Liver (tissue), 9 donors: Measurements from ENCODE around the gene SYT17. TPM values are rescaled to one million over a fixed set of nuclear protein-coding genes. Genes with fewer than 3 reads are reported as not detected.

Experiments used
- DNase-seq: peaks from one replicate; pipeline ENCODE4 v3.0.0-alpha.2; 2017; ENCODE audit warnings: low spot score
- H3K27ac ChIP-seq, 2 donors: one replicate each; pipeline ENCODE4 v1.7.0; 2013; ENCODE audit warnings: inconsistent platforms in 2 of 2, low read length in 2 of 2, control low read depth in 1 of 2, low read depth in 1 of 2, mild to moderate bottlenecking in 1 of 2
- H3K27me3 ChIP-seq, 4 donors: one replicate each; pipeline versions ENCODE4 v1.6.1 to v1.7.0; 2013; ENCODE audit warnings: low read length in 3 of 4, inconsistent platforms in 1 of 4, mild to moderate bottlenecking in 1 of 4, moderate library complexity in 1 of 4; ENCODE audit not compliant: control insufficient read depth in 4 of 4, insufficient read depth in 4 of 4
- H3K36me3 ChIP-seq, 4 donors: one replicate each; pipeline versions ENCODE4 v1.6.1 to v1.7.0; 2013; ENCODE audit warnings: low read length in 3 of 4, mild to moderate bottlenecking in 3 of 4, low read depth in 1 of 4, moderate library complexity in 1 of 4; ENCODE audit not compliant: control insufficient read depth in 4 of 4, insufficient read depth in 3 of 4
- H3K4me1 ChIP-seq, 4 donors: one replicate each; pipeline versions ENCODE4 v1.6.1 to v1.7.0; 2013; ENCODE audit warnings: low read length in 3 of 4, mild to moderate bottlenecking in 3 of 4, moderate library complexity in 1 of 4; ENCODE audit not compliant: control insufficient read depth in 4 of 4, insufficient read depth in 4 of 4
- H3K4me3 ChIP-seq, 3 donors: one replicate each; pipeline versions ENCODE4 v1.6.1 to v1.7.0; 2013; ENCODE audit warnings: low read length in 3 of 3, control low read depth in 1 of 3, low read depth in 1 of 3, mild to moderate bottlenecking in 1 of 3
- H3K9ac ChIP-seq, 2 donors: one replicate each; pipeline ENCODE4 v1.7.0; 2013; ENCODE audit warnings: low read length in 2 of 2, mild to moderate bottlenecking in 2 of 2, moderate library complexity in 2 of 2, control low read depth in 1 of 2, low read depth in 1 of 2
- H3K9me3 ChIP-seq, 4 donors: one replicate each; pipeline versions ENCODE4 v1.6.1 to v1.7.0; 2013; ENCODE audit warnings: low read length in 3 of 4; ENCODE audit not compliant: control insufficient read depth in 4 of 4
- ATF3 ChIP-seq: IDR thresholded peaks from 2 replicates; pipeline ENCODE4 v1.6.1; 2016; ENCODE audit warnings: antibody characterized with exemption
- CTCF ChIP-seq: fragments of 150-350 bp; IDR thresholded peaks from 2 replicates; pipeline ENCODE4 v1.5.1; 2017; ENCODE audit warnings: improper control_type of control experiment, low read depth, low read length; ENCODE audit not compliant: missing input control
- EGR1 ChIP-seq, 2 donors: IDR thresholded peaks; 2 replicates each; pipeline ENCODE4 v1.6.1; 2016 to 2018; ENCODE audit warnings: antibody characterized with exemption in 2 of 2, low read depth in 2 of 2
- FOXA1 ChIP-seq: IDR thresholded peaks from 2 replicates; pipeline ENCODE4 v1.6.1; 2016; ENCODE audit warnings: antibody characterized with exemption
- FOXA2 ChIP-seq: IDR thresholded peaks from 2 replicates; pipeline ENCODE4 v1.6.1; 2016; ENCODE audit warnings: antibody characterized with exemption
- GABPA ChIP-seq, 2 donors: IDR thresholded peaks in 1 of 2; conservative IDR thresholded peaks in 1 of 2; 2 replicates each; pipeline ENCODE4 v1.6.1; 2016; ENCODE audit warnings: antibody characterized with exemption in 2 of 2, mild to moderate bottlenecking in 1 of 2, moderate library complexity in 1 of 2
- HNF4A ChIP-seq, 2 donors: conservative IDR thresholded peaks; 2 replicates each; pipeline ENCODE4 v1.6.1; 2016; ENCODE audit warnings: antibody characterized with exemption in 2 of 2, mild to moderate bottlenecking in 2 of 2
- HNF4G ChIP-seq: IDR thresholded peaks from 2 replicates; pipeline ENCODE4 v1.6.1; 2016; ENCODE audit warnings: antibody characterized with exemption
- JUND ChIP-seq, 2 donors: IDR thresholded peaks; 2 replicates each; pipeline ENCODE4 v1.6.1; 2016; ENCODE audit warnings: antibody characterized with exemption in 2 of 2
- MAX ChIP-seq: IDR thresholded peaks from 2 replicates; pipeline ENCODE4 v1.6.1; 2016; ENCODE audit warnings: antibody characterized with exemption
- NR2F2 ChIP-seq: IDR thresholded peaks from 2 replicates; pipeline ENCODE4 v1.6.1; 2016; ENCODE audit warnings: antibody characterized with exemption
- RAD21 ChIP-seq, 2 donors: IDR thresholded peaks; 2 replicates each; pipeline ENCODE4 v1.6.1; 2016; ENCODE audit warnings: antibody characterized with exemption in 2 of 2, mild to moderate bottlenecking in 2 of 2
- REST ChIP-seq: IDR thresholded peaks from 2 replicates; pipeline ENCODE4 v1.6.1; 2016; ENCODE audit warnings: antibody characterized with exemption, mild to moderate bottlenecking
- RXRA ChIP-seq, 2 donors: IDR thresholded peaks; 2 replicates each; pipeline ENCODE4 v1.6.1; 2017 to 2018; ENCODE audit warnings: antibody characterized with exemption in 2 of 2, mild to moderate bottlenecking in 1 of 2
- SP1 ChIP-seq: IDR thresholded peaks from 2 replicates; pipeline ENCODE4 v1.6.1; 2018; ENCODE audit warnings: antibody characterized with exemption, mild to moderate bottlenecking
- TAF1 ChIP-seq: conservative IDR thresholded peaks from 2 replicates; pipeline ENCODE4 v1.6.1; 2016; ENCODE audit warnings: antibody characterized with exemption, mild to moderate bottlenecking
- YY1 ChIP-seq: IDR thresholded peaks from 2 replicates; pipeline ENCODE4 v1.6.1; 2016; ENCODE audit warnings: antibody characterized with exemption, mild to moderate bottlenecking
- ZBTB33 ChIP-seq: IDR thresholded peaks from 2 replicates; pipeline ENCODE4 v1.6.1; 2016; ENCODE audit warnings: antibody characterized with exemption
- WGBS: extraction: QIAGEN DNeasy Blood & Tissue Kit; methylation state at CpG from one replicate; pipeline ENCODE4 v1.1.7; 2013; 5-methylcytosine and 5-hydroxymethylcytosine counted together
- polyA plus RNA-seq, 2 donors: library from polyadenylated mRNA; stranded (reverse) in 1 of 2; unstranded in 1 of 2; fragments of 200-250 nt in 1 of 2; fragments of >200 nt in 1 of 2; fragmentation: Nextera tagmentation in 1 of 2; extraction: Ambion mirVana in 1 of 2; gene quantifications; one replicate each; pipeline versions ENCODE4 v1.2.1 to v1.2.3, GENCODE V29; 2013 to 2015
- total RNA-seq, 2 donors: library from RNA; depleted of rRNA; stranded (reverse); fragments of >200 nt; gene quantifications; one replicate each; pipeline ENCODE4 v1.2.3, GENCODE V29; 2014
- donor health status: healthy.
- donor health status: healthy.
- donor health status: healthy.
- donor health status: healthy.
- donor health status: healthy.

The SYT17 gene
- total and polyA plus RNA-seq, 4 donors, result 2.5 to 7.7 (median 5.5) TPM

- Histone ChIP-seq H3K4me1 (peaks cover 0 to 11% (median 3%) of the 10 kb centered on the region in 4 donors), H3K27ac (no peak overlapping the region), H3K27me3 (no peaks in the 10 kb centered on the region), H3K9ac (no peak overlapping the region), H3K9me3 (no peaks in the 10 kb centered on the region), H3K36me3 (no peaks in the 10 kb centered on the region), H3K4me3 (no peak overlapping the region)
- no peak for DNase-seq
- 79% methylated on average over 5 of the region's 5 CpGs for WGBS
- TF ChIP-seq FOXA2 (no peak), TAF1 (no peak), JUND (IDR thresholded peaks at IDR 0.05) (no peak), EGR1 (IDR thresholded peaks at IDR 0.05; ENCODE audit: low read depth in 2 of 2) (no peak), YY1 (no peak), HNF4G (no peak)
These were observed 28.5 kb upstream of the SYT17 start for GRCh38 chr16:19139436-19140091.

- Histone ChIP-seq H3K27ac (no peak overlapping the region), H3K9ac (no peak overlapping the region), H3K27me3 (no peaks in the 10 kb centered on the region), H3K36me3 (no peaks in the 10 kb centered on the region), H3K4me3 (no peak overlapping the region), H3K4me1 (peaks cover 0 to 11% (median 3%) of the 10 kb centered on the region in 4 donors), H3K9me3 (no peaks in the 10 kb centered on the region)
- TF ChIP-seq ZBTB33 (no peak), FOXA2 (no peak), RXRA (IDR thresholded peaks at IDR 0.05) (no peak), HNF4G (no peak), REST (no peak), SP1 (no peak), TAF1 (no peak), ATF3 (no peak), YY1 (no peak), GABPA (IDR thresholded peaks at IDR 0.05 in 1 of 2, conservative IDR thresholded peaks at IDR 0.05 in 1 of 2) (no peak), JUND (IDR thresholded peaks at IDR 0.05) (no peak), CTCF (no peak), MAX (no peak), EGR1 (IDR thresholded peaks at IDR 0.05; ENCODE audit: low read depth in 2 of 2) (no peak), FOXA1 (no peak), NR2F2 (no peak), HNF4A (conservative IDR thresholded peaks at IDR 0.05) (no peak), RAD21 (IDR thresholded peaks at IDR 0.05) (no peak)
- no peak for DNase-seq
- 74% methylated on average over 2 of the region's 2 CpGs for WGBS
These were observed 27.6 kb upstream of the SYT17 start for GRCh38 chr16:19140396-19140795.
